ENCODE data around the gene GPC6.

GPC6 gene

DNA sequence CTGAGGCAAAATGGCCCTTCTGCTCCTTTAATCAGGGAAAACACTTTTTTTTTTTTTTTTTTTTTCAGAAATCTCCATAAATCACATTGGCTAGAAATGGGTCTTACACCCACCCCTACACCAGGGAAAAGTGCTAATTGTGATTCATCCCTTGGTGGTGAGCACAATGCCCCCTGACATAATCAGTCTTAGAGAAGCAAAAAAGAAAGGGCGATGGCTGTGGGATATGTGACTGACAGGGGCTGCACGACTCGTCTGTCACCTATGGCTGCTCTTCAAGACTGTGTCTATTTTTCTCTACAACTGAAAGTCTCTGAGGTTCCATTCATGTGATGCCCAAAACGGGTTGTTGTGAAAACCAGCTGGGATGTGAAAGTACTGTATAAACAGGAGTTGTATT lies 3.6 kb upstream of the GPC6 start:
- no peak overlapping the region for H3K4me3 ChIP-seq (ENCODE audit: control insufficient read depth in 1 of 7, extremely low read depth in 1 of 7, insufficient read depth in 4 of 7, low read depth in 2 of 7, low read length in 6 of 7)
- H3K27ac ChIP-seq (ENCODE audit: insufficient read depth in 1 of 2, low read depth in 1 of 2, low read length in 2 of 2, poor library complexity in 1 of 2, severe bottlenecking in 2 of 2): no peak overlapping the region
- peaks cover 0 to 22% (median 11%) of the 10 kb centered on the region in 5 experiments for H3K27me3 ChIP-seq (replicated peaks in 2 of 5; ENCODE audit: control insufficient read depth in 4 of 5, insufficient read depth in 5 of 5, low read length in 4 of 5)
- WGBS (ENCODE audit: insufficient coverage): 97% methylated on average over 4 of the region's 4 CpGs
- DNase-seq: no peak
- no peaks in the 10 kb centered on the region for H3K36me3 ChIP-seq (ENCODE audit: control insufficient read depth in 4 of 4, insufficient read depth in 4 of 4, low read length in 3 of 4)
- ChIA-PET POLR2A (no interaction called here), CTCF (no interaction called here)
- H3K4me1 ChIP-seq (ENCODE audit: control extremely low read depth in 1 of 4, control insufficient read depth in 4 of 4, insufficient read depth in 4 of 4, low read length in 3 of 4): peaks cover 0 to 21% (median 14%) of the 10 kb centered on the region in 4 experiments
- H3K9me3 ChIP-seq (ENCODE audit: control extremely low read depth in 1 of 5, control insufficient read depth in 4 of 5, insufficient read depth in 2 of 5, low read depth in 1 of 5, low read length in 4 of 5): no peaks in the 10 kb centered on the region

DNA sequence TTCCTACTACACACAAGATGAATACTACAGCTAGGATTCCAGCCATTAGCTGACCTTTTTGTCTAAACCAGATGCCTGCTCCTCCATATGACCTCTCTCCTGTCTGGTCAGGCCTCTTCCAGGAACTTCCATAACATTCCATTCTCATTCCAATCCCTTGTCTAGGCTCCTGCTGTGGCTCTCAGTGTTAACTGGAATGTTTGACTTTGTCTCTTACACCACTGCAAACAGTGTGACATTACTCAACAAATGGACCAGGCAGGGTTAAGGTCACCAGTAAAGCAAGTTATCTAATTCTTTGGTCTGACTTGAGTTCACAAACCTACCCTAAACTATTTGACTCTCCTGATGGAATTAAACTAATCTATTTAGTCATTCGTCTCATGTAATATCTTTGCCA lies 2.1 kb upstream of the GPC6 start:
- DNase-seq: no peak
- Histone ChIP-seq H3K4me3 (ENCODE audit: control insufficient read depth in 1 of 7, extremely low read depth in 1 of 7, insufficient read depth in 4 of 7, low read depth in 2 of 7, low read length in 6 of 7) (no peak overlapping the region), H3K27me3 (replicated peaks in 2 of 5; ENCODE audit: control insufficient read depth in 4 of 5, insufficient read depth in 5 of 5, low read length in 4 of 5) (peaks cover 7 to 38% (median 18%) of the 10 kb centered on the region in 5 experiments), H3K4me1 (ENCODE audit: control extremely low read depth in 1 of 4, control insufficient read depth in 4 of 4, insufficient read depth in 4 of 4, low read length in 3 of 4) (peaks cover 4 to 31% (median 21%) of the 10 kb centered on the region in 4 experiments), H3K9me3 (ENCODE audit: control extremely low read depth in 1 of 5, control insufficient read depth in 4 of 5, insufficient read depth in 2 of 5, low read depth in 1 of 5, low read length in 4 of 5) (no peaks in the 10 kb centered on the region), H3K36me3 (ENCODE audit: control insufficient read depth in 4 of 4, insufficient read depth in 4 of 4, low read length in 3 of 4) (no peaks in the 10 kb centered on the region), H3K27ac (ENCODE audit: insufficient read depth in 1 of 2, low read depth in 1 of 2, low read length in 2 of 2, poor library complexity in 1 of 2, severe bottlenecking in 2 of 2) (no peak overlapping the region)
- no CpG with 5 or more reads among the region's 1 CpG for WGBS (ENCODE audit: insufficient coverage)
- ChIA-PET CTCF (no interaction called here), POLR2A (no interaction called here)

DNA sequence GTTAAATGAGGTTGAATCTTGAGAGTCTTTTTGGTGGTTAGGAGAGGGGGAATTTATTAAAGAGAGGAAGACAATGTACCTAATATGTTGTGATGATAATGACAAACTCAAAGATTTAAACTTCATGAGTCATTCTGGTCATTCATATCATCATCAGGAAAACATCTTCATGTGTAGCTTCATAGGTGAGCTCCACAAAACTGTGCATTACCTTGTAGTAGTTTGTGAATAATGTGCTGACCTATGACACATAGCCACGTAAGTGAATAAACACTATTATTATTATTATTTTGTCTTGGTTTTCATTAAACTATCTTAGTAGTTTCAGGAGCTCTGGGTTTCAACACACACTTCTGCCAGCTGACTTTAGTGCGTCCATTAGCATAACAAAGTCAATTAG lies 997 bp upstream of the GPC6 start:
- WGBS (ENCODE audit: insufficient coverage): no CpG with 5 or more reads among the region's 2 CpGs
- no peak overlapping the region for H3K27ac ChIP-seq (ENCODE audit: insufficient read depth in 1 of 2, low read depth in 1 of 2, low read length in 2 of 2, poor library complexity in 1 of 2, severe bottlenecking in 2 of 2)
- no peaks in the 10 kb centered on the region for H3K9me3 ChIP-seq (ENCODE audit: control extremely low read depth in 1 of 5, control insufficient read depth in 4 of 5, insufficient read depth in 2 of 5, low read depth in 1 of 5, low read length in 4 of 5)
- CTCF ChIA-PET: no interaction called here
- peaks cover 4 to 31% (median 21%) of the 10 kb centered on the region in 4 experiments for H3K4me1 ChIP-seq (ENCODE audit: control extremely low read depth in 1 of 4, control insufficient read depth in 4 of 4, insufficient read depth in 4 of 4, low read length in 3 of 4)
- peaks cover 7 to 49% (median 20%) of the 10 kb centered on the region in 5 experiments for H3K27me3 ChIP-seq (replicated peaks in 2 of 5; ENCODE audit: control insufficient read depth in 4 of 5, insufficient read depth in 5 of 5, low read length in 4 of 5)
- H3K36me3 ChIP-seq (ENCODE audit: control insufficient read depth in 4 of 4, insufficient read depth in 4 of 4, low read length in 3 of 4): no peaks in the 10 kb centered on the region
- no peak overlapping the region for H3K4me3 ChIP-seq (ENCODE audit: control insufficient read depth in 1 of 7, extremely low read depth in 1 of 7, insufficient read depth in 4 of 7, low read depth in 2 of 7, low read length in 6 of 7)
- POLR2A ChIA-PET: no interaction called here
- DNase-seq: peak in 1 of 3 donors; percentile 8

DNA sequence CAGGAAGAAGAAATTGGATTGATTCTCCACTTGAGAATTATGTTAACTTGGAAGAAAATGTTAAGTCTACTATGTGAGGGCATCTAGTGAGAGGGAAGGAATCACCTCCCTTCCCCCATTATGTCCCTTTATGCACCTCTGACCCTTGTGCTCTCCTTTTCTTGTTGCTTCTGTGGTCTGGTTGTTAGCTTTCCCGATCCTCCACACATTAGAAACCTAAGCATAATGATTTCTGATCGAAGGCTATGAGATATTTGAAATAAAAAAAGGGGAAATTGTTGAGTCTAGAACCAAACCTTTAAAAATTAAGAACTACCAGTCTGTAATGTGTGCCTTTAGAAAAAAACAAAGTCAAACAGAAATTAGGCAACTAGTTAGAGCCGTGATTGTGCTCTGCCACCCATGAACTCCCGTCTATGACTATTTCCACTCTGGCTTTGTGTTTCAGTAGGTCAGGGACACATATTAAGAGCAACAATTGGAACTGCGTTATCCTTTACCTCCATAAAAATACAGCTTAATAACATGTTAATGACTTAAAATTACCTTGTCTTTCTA lies 463 bp upstream of the GPC6 start:
- ChIA-PET POLR2A (no interaction called here), CTCF (interaction anchor here (1.1 kb wide), 1 partner anchor 8 kb away, joined by 3 read pairs; no protein-coding TSS in a partner anchor)
- Histone ChIP-seq H3K4me1 (ENCODE audit: control extremely low read depth in 1 of 4, control insufficient read depth in 4 of 4, insufficient read depth in 4 of 4, low read length in 3 of 4) (peaks cover 4 to 31% (median 21%) of the 10 kb centered on the region in 4 experiments), H3K36me3 (ENCODE audit: control insufficient read depth in 4 of 4, insufficient read depth in 4 of 4, low read length in 3 of 4) (no peaks in the 10 kb centered on the region), H3K4me3 (ENCODE audit: control insufficient read depth in 1 of 7, extremely low read depth in 1 of 7, insufficient read depth in 4 of 7, low read depth in 2 of 7, low read length in 6 of 7) (peak overlapping the region in 2 of 7 experiments; percentile 79 to 82), H3K9me3 (ENCODE audit: control extremely low read depth in 1 of 5, control insufficient read depth in 4 of 5, insufficient read depth in 2 of 5, low read depth in 1 of 5, low read length in 4 of 5) (no peaks in the 10 kb centered on the region), H3K27me3 (replicated peaks in 2 of 5; ENCODE audit: control insufficient read depth in 4 of 5, insufficient read depth in 5 of 5, low read length in 4 of 5) (peaks cover 7 to 50% (median 20%) of the 10 kb centered on the region in 5 experiments), H3K27ac (ENCODE audit: insufficient read depth in 1 of 2, low read depth in 1 of 2, low read length in 2 of 2, poor library complexity in 1 of 2, severe bottlenecking in 2 of 2) (no peak overlapping the region)
- 29% methylated on average over 2 of the region's 5 CpGs for WGBS (ENCODE audit: insufficient coverage)
- DNase-seq: no peak

DNA sequence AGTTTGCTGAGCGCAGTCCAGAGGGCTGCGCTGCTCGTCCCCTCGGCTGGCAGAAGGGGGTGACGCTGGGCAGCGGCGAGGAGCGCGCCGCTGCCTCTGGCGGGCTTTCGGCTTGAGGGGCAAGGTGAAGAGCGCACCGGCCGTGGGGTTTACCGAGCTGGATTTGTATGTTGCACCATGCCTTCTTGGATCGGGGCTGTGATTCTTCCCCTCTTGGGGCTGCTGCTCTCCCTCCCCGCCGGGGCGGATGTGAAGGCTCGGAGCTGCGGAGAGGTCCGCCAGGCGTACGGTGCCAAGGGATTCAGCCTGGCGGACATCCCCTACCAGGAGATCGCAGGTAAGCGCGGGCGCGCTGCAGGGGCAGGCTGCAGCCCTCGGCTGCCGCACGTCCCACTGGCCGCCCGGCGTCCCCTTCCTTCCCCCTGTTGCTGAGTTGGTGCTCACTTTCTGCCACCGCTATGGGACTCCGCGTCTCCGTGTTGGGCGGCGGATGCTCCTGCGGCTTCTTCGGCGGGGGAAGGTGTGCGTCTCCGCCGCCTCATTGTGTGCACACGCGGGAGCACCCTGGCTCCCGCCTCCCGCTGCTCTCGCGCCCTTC lies 772 bp downstream of the GPC6 start:
- Histone ChIP-seq H3K4me1 (ENCODE audit: control extremely low read depth in 1 of 4, control insufficient read depth in 4 of 4, insufficient read depth in 4 of 4, low read length in 3 of 4) (peaks cover 4 to 31% (median 21%) of the 10 kb centered on the region in 4 experiments), H3K27me3 (replicated peaks in 2 of 5; ENCODE audit: control insufficient read depth in 4 of 5, insufficient read depth in 5 of 5, low read length in 4 of 5) (peaks cover 7 to 52% (median 20%) of the 10 kb centered on the region in 5 experiments), H3K4me3 (ENCODE audit: control insufficient read depth in 1 of 7, extremely low read depth in 1 of 7, insufficient read depth in 4 of 7, low read depth in 2 of 7, low read length in 6 of 7) (peak overlapping the region; percentile 34 to 82 (median 71))

DNA sequence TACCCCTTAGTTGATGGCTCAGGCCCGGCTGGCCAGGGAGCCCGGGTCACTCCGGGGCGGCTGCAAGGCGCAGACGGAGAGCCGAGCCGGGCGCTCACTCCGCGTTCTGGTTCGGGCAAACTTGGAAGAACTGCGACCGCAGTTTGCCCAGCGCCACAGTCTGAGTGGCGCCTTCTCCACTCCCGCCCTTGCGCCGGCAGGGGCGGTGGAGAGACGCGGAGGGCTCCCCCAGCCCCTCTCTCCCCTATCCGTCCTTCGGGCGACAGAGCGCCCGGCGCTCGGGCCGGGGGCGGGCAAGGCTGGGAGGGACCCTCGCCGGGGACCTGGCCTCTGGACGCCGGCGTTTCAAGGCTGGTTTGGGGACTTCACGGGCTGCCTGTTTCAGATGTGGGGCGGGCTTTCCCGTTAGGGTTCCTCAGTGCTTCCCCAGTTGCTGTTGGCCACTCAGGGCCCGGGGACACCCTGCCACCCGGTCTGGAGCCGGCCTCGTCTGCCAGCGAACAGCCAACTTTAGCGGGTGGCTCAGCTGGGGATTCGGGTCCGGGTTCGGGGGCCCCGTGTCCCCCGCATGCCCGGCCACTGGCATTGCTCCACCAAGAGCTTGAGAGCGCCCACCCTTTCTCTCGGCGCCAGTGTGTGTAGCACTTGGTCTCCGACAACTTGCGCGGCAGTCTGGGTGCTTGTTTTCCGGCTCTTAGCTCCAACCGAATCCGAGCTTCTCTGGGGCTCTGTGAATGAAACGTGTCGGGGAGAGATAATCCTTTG lies 1.5 kb downstream of the GPC6 start:
- CTCF ChIA-PET: interaction anchor here (0.5 to 1.1 kb wide), 2 partner anchors 12 to 216 kb away, joined by 3 to 4 read pairs; no protein-coding TSS in a partner anchor
- H3K27me3 ChIP-seq (replicated peaks in 2 of 5; ENCODE audit: control insufficient read depth in 4 of 5, insufficient read depth in 5 of 5, low read length in 4 of 5): peaks cover 7 to 52% (median 20%) of the 10 kb centered on the region in 5 experiments
- no peaks in the 10 kb centered on the region for H3K36me3 ChIP-seq (ENCODE audit: control insufficient read depth in 4 of 4, insufficient read depth in 4 of 4, low read length in 3 of 4)
- peak; percentile 77 to 92 (median 87) for DNase-seq
- H3K9me3 ChIP-seq (ENCODE audit: control extremely low read depth in 1 of 5, control insufficient read depth in 4 of 5, insufficient read depth in 2 of 5, low read depth in 1 of 5, low read length in 4 of 5): no peaks in the 10 kb centered on the region
- H3K27ac ChIP-seq (ENCODE audit: insufficient read depth in 1 of 2, low read depth in 1 of 2, low read length in 2 of 2, poor library complexity in 1 of 2, severe bottlenecking in 2 of 2): no peak overlapping the region
- POLR2A ChIA-PET: no interaction called here
- WGBS (ENCODE audit: insufficient coverage): under 1% methylated on average over 54 of the region's 62 CpGs
- H3K4me3 ChIP-seq (ENCODE audit: control insufficient read depth in 1 of 7, extremely low read depth in 1 of 7, insufficient read depth in 4 of 7, low read depth in 2 of 7, low read length in 6 of 7): peak overlapping the region; percentile 34 to 82 (median 71)
- H3K4me1 ChIP-seq (ENCODE audit: control extremely low read depth in 1 of 4, control insufficient read depth in 4 of 4, insufficient read depth in 4 of 4, low read length in 3 of 4): peaks cover 4 to 31% (median 21%) of the 10 kb centered on the region in 4 experiments

More for the DNA sequence above, 772 bp downstream of the GPC6 start:
- ChIA-PET POLR2A (no interaction called here), CTCF (interaction anchor here (1.1 kb wide), 2 partner anchors 9 to 12 kb away, joined by 3 to 4 read pairs; no protein-coding TSS in a partner anchor)
- WGBS (ENCODE audit: insufficient coverage): under 1% methylated on average over 45 of the region's 55 CpGs
- Histone ChIP-seq H3K9me3 (ENCODE audit: control extremely low read depth in 1 of 5, control insufficient read depth in 4 of 5, insufficient read depth in 2 of 5, low read depth in 1 of 5, low read length in 4 of 5) (no peaks in the 10 kb centered on the region), H3K27ac (ENCODE audit: insufficient read depth in 1 of 2, low read depth in 1 of 2, low read length in 2 of 2, poor library complexity in 1 of 2, severe bottlenecking in 2 of 2) (no peak overlapping the region), H3K36me3 (ENCODE audit: control insufficient read depth in 4 of 4, insufficient read depth in 4 of 4, low read length in 3 of 4) (no peaks in the 10 kb centered on the region)
- peak in 2 of 3 donors; percentile 38 to 57 for DNase-seq

DNA sequence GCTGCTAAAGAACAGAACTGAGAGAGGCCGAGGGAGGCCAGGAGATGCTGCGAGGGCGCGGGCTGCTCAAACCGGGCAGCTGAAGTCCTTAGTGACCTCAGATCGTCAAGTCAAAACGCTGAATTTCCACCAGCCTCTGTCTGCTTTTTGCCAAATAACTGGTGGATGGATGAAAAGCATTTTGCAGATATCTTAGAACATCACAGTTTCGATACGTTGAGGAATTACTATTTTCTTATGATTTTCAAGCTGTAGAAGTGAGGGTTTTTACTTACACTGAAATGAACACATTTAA lies 2.0 kb downstream of the GPC6 start:
- peaks cover 4 to 31% (median 21%) of the 10 kb centered on the region in 4 experiments for H3K4me1 ChIP-seq (ENCODE audit: control extremely low read depth in 1 of 4, control insufficient read depth in 4 of 4, insufficient read depth in 4 of 4, low read length in 3 of 4)
- no peak for DNase-seq
- WGBS (ENCODE audit: insufficient coverage): 0% methylated on average over 5 of the region's 9 CpGs
- H3K4me3 ChIP-seq (ENCODE audit: control insufficient read depth in 1 of 7, extremely low read depth in 1 of 7, insufficient read depth in 4 of 7, low read depth in 2 of 7, low read length in 6 of 7): peak overlapping the region; percentile 34 to 82 (median 71)
- peaks cover 0 to 3% (median 0%) of the 10 kb centered on the region in 5 experiments for H3K9me3 ChIP-seq (ENCODE audit: control extremely low read depth in 1 of 5, control insufficient read depth in 4 of 5, insufficient read depth in 2 of 5, low read depth in 1 of 5, low read length in 4 of 5)
- peaks cover 7 to 52% (median 20%) of the 10 kb centered on the region in 5 experiments for H3K27me3 ChIP-seq (replicated peaks in 2 of 5; ENCODE audit: control insufficient read depth in 4 of 5, insufficient read depth in 5 of 5, low read length in 4 of 5)
- ChIA-PET CTCF (interaction anchor here (0.5 kb wide), 1 partner anchor 217 kb away, joined by 3 read pairs; no protein-coding TSS in a partner anchor), POLR2A (no interaction called here)
- no peak overlapping the region for H3K27ac ChIP-seq (ENCODE audit: insufficient read depth in 1 of 2, low read depth in 1 of 2, low read length in 2 of 2, poor library complexity in 1 of 2, severe bottlenecking in 2 of 2)
- H3K36me3 ChIP-seq (ENCODE audit: control insufficient read depth in 4 of 4, insufficient read depth in 4 of 4, low read length in 3 of 4): no peaks in the 10 kb centered on the region

All from common myeloid progenitor, CD34-positive (primary cell).